HG03342 (cell line): ENCODE data around the gene CABP5.

Experiments
- ATAC-seq: cut with Tn5 transposase; IDR thresholded peaks from one replicate; pipeline ENCODE4 v1.9.1; 2021; ENCODE audit warnings: mild to moderate bottlenecking, moderate library complexity; ENCODE audit not compliant: unreplicated experiment

The CABP5 gene

GRCh38 chr19:48033604-48034003 is 10.3 kb downstream of the CABP5 start:
- ATAC-seq = no peak

- no peak for ATAC-seq
These were observed 13.8 kb downstream of the CABP5 start for GRCh38 chr19:48030073-48030472.

DNA sequence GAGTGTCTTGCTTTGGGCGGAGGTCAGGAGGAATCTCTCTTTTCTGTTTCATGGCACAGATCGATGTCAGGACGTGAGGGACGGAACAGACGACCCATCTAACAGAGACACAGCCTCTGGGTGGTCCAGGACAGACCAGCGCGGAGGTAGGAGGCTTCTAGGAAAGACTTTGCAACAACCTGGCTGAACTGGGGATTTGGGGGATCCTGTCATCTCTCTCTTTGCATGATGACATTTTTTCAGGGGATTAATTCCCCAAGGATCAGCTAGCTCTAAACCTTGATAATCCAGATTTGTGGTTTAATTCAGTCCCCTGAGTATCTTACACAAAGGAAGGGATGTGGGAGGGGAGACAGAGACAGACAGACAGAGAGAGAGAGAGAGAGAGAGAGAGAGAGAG is 14.4 kb downstream of the CABP5 start:
- ATAC-seq = no peak

DNA sequence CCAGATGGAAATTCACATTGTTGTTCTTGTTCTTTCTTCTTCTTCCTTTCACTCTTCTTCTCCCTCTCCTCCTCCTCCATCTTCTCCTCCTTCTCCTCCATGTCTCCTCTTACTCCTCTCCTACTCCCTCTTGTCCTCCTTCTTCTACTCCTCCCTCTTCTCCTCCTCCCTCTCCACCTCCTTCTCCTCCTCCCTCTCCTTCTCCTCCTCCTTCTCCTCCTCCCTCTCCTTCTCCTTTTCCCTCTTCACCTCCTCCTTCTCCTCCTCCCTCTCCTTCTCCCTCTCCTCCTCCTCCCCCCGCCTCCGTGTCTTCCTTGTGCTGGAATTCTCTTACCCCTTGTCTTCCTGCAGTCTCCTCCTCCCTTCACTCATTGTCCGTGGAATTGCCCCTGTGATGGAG is 18.4 kb downstream of the CABP5 start:
- no peak for ATAC-seq

GRCh38 chr19:48023518-48023917 is 20.4 kb downstream of the CABP5 start:
- no peak for ATAC-seq

DNA sequence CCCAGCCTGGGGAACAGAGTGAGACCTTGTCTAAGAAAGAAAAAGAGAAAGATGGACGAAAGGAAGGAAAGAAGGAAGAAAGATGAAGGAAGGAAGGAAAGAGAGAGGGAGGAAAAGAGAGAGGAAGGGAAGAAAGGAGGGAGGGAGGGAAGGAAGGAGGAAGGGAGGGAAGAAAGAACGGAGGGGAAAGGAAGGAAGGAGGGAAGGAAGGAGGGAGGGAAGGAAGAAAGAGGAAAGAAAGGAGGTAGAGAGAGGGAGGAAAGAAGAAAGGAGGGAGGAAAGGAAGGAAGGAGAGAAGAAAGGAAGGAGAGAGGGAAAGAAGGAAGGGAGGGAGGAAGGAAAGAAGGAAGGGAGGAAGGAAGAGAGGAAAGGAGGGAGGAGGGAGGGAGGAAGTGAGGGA is 20.9 kb downstream of the CABP5 start:
- ATAC-seq = no peak

DNA sequence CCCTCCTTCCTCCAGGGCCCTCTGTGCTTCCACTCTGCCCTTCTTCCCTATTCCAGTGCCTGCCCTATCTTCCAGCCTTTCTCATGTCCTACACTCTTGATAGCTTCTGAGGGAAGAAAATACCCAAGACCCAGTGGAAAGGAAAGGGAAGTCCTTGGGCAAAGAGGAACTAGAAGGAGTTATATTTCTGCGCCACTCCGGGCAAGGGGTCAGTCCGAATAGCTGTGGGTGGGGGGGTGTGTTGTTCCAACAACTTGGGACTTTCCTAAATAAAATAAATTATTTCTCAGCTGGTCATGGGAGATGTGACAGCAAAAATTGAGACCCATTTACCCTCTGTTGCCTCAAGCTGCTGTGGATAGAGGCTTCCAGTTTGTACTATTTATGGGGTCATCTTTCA is 23.2 kb downstream of the CABP5 start:
- ATAC-seq = no peak

DNA sequence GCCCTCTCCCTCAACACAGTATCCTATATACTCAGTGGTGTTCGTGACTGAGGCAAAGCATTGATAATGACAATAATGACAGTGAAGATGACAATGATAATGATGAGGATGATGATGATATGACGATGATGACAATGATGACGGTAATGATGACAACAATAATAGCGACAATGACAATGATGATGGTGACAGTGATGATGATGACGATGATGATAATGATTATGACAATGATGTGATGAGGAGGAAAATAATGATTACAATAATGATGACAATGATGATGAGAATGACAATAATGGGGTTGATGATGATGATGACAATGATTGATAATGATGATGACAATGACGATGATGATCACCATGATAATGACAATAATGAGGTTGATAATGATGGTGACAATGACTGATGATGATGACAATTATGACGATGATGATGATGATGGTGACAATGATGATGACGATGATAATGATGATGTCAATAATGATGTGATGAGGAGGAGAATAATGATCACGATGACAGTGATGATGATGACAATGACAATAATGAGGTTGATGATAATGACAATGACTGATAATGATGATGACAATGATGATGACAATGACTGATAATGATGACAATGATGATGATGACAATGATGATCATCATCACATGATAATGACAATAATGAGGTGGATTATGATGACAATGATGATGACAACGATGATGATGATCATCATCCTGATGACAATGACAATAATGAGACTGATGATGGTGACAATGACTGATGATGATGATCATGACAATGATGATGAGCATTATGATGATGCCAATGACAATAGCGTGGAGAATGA is 32.7 kb downstream of the CABP5 start:
- no peak for ATAC-seq

DNA sequence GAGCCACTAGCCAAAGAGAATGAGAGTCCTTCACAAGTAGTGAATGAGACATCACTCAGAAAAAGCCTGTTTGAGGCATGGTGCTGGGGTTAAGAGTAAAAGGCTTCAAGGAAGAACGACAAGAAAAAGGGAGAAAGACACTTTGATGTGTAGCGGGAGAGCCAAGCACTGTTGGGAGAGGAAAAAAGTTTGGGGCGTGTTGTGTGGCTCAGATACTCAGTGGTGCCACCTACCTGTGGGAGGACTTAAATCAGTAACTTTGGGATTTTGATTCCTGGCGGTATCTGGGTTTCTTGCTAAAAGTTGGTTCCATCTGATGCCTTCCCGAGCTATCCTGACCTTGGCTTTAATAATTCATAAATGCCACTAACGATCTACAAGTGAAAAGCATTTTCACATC is 37.1 kb downstream of the CABP5 start:
- no peak for ATAC-seq

- no peak for ATAC-seq
These were observed 39.6 kb downstream of the CABP5 start for GRCh38 chr19:48004236-48004635.

GRCh38 chr19:48000846-48001245 is 43.0 kb downstream of the CABP5 start:
- ATAC-seq = no peak

DNA sequence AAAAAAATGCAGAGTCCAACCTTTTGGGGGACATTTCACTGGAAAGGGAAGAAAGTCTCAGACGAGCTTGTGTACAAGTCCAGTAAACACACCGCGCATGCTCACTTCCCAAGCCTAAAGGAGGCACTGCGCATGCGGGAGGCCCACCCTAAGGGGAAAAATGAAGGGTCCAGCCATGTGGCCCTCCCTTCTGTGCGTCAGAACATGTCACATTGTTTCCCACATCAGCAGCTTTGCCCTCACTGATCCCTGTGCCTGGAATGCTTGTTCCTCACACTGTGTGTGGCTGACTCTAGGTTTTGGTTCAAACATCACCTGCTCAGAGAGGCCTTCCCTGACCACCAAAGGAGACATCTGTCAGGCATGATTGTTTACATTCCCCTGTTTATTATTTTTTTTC is 45.1 kb downstream of the CABP5 start:
- no peak for ATAC-seq

DNA sequence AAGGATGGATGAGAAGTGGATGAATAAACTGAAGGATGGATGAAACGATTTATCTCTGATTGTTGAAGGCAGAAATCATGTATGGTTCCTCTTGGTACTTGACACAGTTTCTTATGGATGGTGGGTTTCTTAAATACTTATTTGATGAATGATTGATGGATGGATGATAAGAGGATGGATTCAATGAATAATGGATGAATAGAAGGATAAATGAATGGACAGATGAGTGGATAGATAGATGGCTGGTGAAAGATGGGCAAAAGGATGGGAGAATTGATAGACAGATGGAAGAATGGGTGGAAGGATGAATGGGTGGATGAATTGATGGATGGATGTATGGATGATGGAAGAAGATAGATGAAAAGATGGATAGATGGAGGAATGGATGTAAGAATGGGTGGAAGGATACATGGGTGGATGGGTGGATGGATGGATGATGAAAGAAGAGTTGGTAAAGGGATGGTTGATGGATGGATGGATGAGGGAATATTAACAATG is 47.6 kb downstream of the CABP5 start:
- no peak for ATAC-seq

DNA sequence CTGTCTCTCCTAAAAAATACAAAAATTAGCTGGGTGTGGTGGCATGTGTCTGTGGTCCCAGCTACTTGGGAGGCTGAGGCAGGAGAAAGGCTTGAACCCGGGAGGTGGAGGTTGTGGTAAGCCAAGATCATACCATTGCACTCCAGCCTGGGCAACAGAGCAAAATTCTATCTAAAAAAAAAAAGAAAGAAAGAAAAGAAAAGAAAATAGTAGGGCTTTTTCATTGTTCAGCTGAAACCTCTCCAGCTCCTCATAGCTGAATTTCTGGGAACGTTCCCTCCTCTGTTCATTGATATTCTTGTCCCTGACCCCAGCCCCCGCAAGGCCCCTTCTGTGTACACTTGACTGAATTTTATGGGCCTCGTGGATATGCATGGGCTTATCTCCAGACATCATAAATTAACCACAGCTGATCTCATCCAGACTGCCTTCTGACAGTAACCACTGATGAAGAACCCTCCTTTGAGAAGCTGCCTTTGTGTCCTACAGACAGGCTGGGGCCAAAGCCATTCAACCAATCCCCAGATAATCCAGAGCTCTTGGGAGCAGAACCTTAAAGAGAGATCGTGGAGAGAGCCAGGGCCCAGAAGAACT is 49.6 kb downstream of the CABP5 start, which contains the start of gene ELSPBP1:
Gene ELSPBP1, plus strand, starts transcription at position 424 of the 594 bp plus-strand sequence. CDS start 14,036 bp downstream, outside the sequence.
- ATAC-seq = no peak

DNA sequence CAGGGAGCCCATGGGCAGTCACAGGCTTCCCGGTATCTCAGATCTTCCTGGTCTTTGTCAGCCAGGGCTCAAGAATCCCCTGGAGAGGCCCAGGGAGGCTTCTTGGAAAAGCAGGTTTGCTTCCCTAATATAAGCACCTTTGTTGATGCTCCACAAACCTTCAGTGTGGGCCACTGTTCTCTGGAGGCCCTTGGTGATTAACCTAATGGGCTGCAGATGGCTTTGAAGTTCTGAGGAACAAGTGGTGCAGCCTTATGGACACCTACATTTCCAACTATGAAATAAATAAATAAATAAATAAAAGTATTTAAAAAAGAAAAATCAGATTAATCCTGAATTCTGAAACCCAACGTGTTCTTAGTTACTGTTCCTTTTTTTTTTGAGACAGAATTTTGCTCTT is 51.8 kb downstream of the CABP5 start, which contains the start of gene BSPH1:
Gene BSPH1, minus strand, starts transcription at position 101 of the 400 bp plus-strand sequence. Its CDS starts 89 bp downstream, at position 12.
- no peak for ATAC-seq

DNA sequence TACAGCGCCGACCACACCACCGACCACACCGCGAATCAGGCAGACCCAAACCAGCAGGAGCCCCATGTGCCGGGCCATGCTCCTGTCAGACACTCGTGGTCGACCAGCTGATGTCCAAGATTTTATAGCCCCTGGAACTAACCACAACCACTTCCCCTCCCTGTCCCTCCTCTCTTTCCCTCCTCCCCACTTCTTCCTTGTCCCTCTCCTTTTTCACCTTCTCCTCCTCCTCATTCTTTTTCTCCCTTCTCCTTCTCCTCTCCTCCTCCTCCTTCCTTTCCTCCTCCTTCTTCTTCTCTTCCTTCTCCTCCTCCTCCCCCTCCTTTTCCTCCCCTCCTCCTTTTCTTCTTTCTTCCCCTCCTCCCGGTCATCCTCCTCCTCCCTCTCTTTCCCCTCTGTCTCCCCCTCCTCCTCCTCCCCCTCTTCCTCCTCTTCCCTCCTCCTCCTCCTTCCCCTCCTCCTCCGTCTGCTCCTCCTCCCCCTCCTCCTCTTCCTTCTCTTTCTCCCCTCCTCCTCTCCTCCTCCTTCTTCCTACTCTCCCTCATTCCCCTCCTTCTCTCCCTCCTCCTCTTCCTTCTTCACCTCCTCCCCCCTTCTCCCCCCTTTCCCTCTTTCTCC is 52.6 kb downstream of the CABP5 start:
- ATAC-seq = no peak
